Measurements from ENCODE around the gene FAT2.
A peak's percentile ranks its signal among the peaks of the same experiment; 100 is the strongest.

Gene FAT2

GRCh38 chr5:151591144-151591819 is at the start of gene FAT2:
Gene FAT2 (minus strand): TSS chr5:151591331. CDS start chr5:151568931, 22,400 bp downstream.
- no peaks in the 10 kb centered on the region for H3K27me3 Mint-ChIP-seq
- no peaks in the 10 kb centered on the region for H3K9me3 Mint-ChIP-seq
- H3K27ac Mint-ChIP-seq: no peak within 1 kb of the TSS
- H3K4me3 Mint-ChIP-seq: no peak within 1 kb of the TSS
- H3K4me1 Mint-ChIP-seq: no peaks in the 10 kb centered on the region
- H3K36me3 Mint-ChIP-seq: no peaks in the 10 kb centered on the region

GRCh38 chr5:151638619-151639018 is 47.5 kb upstream of the FAT2 start:
- Mint-ChIP-seq H3K9me3 (no peaks in the 10 kb centered on the region), H3K27me3 (no peaks in the 10 kb centered on the region), H3K27ac (no peak overlapping the region), H3K4me1 (peaks cover 20% of the 10 kb centered on the region), H3K4me3 (no peak overlapping the region), H3K36me3 (no peaks in the 10 kb centered on the region)

GRCh38 chr5:151637676-151638075 is 46.5 kb upstream of the FAT2 start:
- peaks cover 20% of the 10 kb centered on the region for H3K4me1 Mint-ChIP-seq
- no peak overlapping the region for H3K27ac Mint-ChIP-seq
- H3K36me3 Mint-ChIP-seq: no peaks in the 10 kb centered on the region
- no peaks in the 10 kb centered on the region for H3K27me3 Mint-ChIP-seq
- no peak overlapping the region for H3K4me3 Mint-ChIP-seq
- H3K9me3 Mint-ChIP-seq: no peaks in the 10 kb centered on the region

GRCh38 chr5:151633892-151634291 is 42.8 kb upstream of the FAT2 start:
- Mint-ChIP-seq H3K36me3 (no peaks in the 10 kb centered on the region), H3K27ac (no peak overlapping the region), H3K9me3 (no peaks in the 10 kb centered on the region), H3K27me3 (peaks cover 3% of the 10 kb centered on the region), H3K4me3 (no peak overlapping the region), H3K4me1 (peaks cover 3% of the 10 kb centered on the region)

- Mint-ChIP-seq H3K4me1 (no peaks in the 10 kb centered on the region), H3K27me3 (peaks cover 3% of the 10 kb centered on the region), H3K27ac (no peak overlapping the region), H3K36me3 (no peaks in the 10 kb centered on the region), H3K4me3 (no peak overlapping the region), H3K9me3 (no peaks in the 10 kb centered on the region)
Measured at GRCh38 chr5:151632941-151633340, 41.8 kb upstream of the FAT2 start.

- Mint-ChIP-seq H3K4me1 (no peaks in the 10 kb centered on the region), H3K27me3 (peaks cover 3% of the 10 kb centered on the region), H3K27ac (no peak overlapping the region), H3K36me3 (no peaks in the 10 kb centered on the region), H3K4me3 (no peak overlapping the region), H3K9me3 (no peaks in the 10 kb centered on the region)
Measured at GRCh38 chr5:151632524-151632923, 41.4 kb upstream of the FAT2 start.

- H3K27me3 Mint-ChIP-seq: peaks cover 3% of the 10 kb centered on the region
- H3K4me1 Mint-ChIP-seq: no peaks in the 10 kb centered on the region
- H3K9me3 Mint-ChIP-seq: no peaks in the 10 kb centered on the region
- no peaks in the 10 kb centered on the region for H3K36me3 Mint-ChIP-seq
- no peak overlapping the region for H3K27ac Mint-ChIP-seq
- no peak overlapping the region for H3K4me3 Mint-ChIP-seq
Measured at GRCh38 chr5:151631941-151632340, 40.8 kb upstream of the FAT2 start.

- Mint-ChIP-seq H3K36me3 (no peaks in the 10 kb centered on the region), H3K27ac (no peak overlapping the region), H3K4me3 (no peak overlapping the region), H3K4me1 (no peaks in the 10 kb centered on the region), H3K27me3 (peaks cover 3% of the 10 kb centered on the region), H3K9me3 (no peaks in the 10 kb centered on the region)
Measured at GRCh38 chr5:151630088-151630487, 39.0 kb upstream of the FAT2 start.

- Mint-ChIP-seq H3K27me3 (peaks cover 3% of the 10 kb centered on the region), H3K4me1 (no peaks in the 10 kb centered on the region), H3K9me3 (no peaks in the 10 kb centered on the region), H3K36me3 (no peaks in the 10 kb centered on the region), H3K4me3 (no peak overlapping the region), H3K27ac (no peak overlapping the region)
Measured at GRCh38 chr5:151628112-151628823, 37.1 kb upstream of the FAT2 start.

- peaks cover 3% of the 10 kb centered on the region for H3K27me3 Mint-ChIP-seq
- peak overlapping the region; percentile 68 for H3K27ac Mint-ChIP-seq
- no peaks in the 10 kb centered on the region for H3K4me1 Mint-ChIP-seq
- no peaks in the 10 kb centered on the region for H3K36me3 Mint-ChIP-seq
- H3K4me3 Mint-ChIP-seq: no peak overlapping the region
- no peaks in the 10 kb centered on the region for H3K9me3 Mint-ChIP-seq
Measured at GRCh38 chr5:151627650-151628049, 36.5 kb upstream of the FAT2 start.

- Mint-ChIP-seq H3K27ac (no peak overlapping the region), H3K36me3 (no peaks in the 10 kb centered on the region), H3K4me3 (no peak overlapping the region), H3K9me3 (no peaks in the 10 kb centered on the region), H3K4me1 (no peaks in the 10 kb centered on the region), H3K27me3 (no peaks in the 10 kb centered on the region)
Measured at GRCh38 chr5:151625285-151625684, 34.2 kb upstream of the FAT2 start.

- H3K9me3 Mint-ChIP-seq: no peaks in the 10 kb centered on the region
- H3K4me3 Mint-ChIP-seq: no peak overlapping the region
- H3K4me1 Mint-ChIP-seq: no peaks in the 10 kb centered on the region
- H3K27ac Mint-ChIP-seq: no peak overlapping the region
- no peaks in the 10 kb centered on the region for H3K36me3 Mint-ChIP-seq
- H3K27me3 Mint-ChIP-seq: no peaks in the 10 kb centered on the region
Measured at GRCh38 chr5:151624476-151624875, 33.3 kb upstream of the FAT2 start.

- Mint-ChIP-seq H3K36me3 (no peaks in the 10 kb centered on the region), H3K27ac (no peak overlapping the region), H3K4me3 (no peak overlapping the region), H3K4me1 (no peaks in the 10 kb centered on the region), H3K27me3 (no peaks in the 10 kb centered on the region), H3K9me3 (no peaks in the 10 kb centered on the region)
Measured at GRCh38 chr5:151622367-151623088, 31.4 kb upstream of the FAT2 start.

GRCh38 chr5:151620461-151620840 is 29.3 kb upstream of the FAT2 start:
- no peak overlapping the region for H3K27ac Mint-ChIP-seq
- no peak overlapping the region for H3K4me3 Mint-ChIP-seq
- no peaks in the 10 kb centered on the region for H3K36me3 Mint-ChIP-seq
- H3K27me3 Mint-ChIP-seq: no peaks in the 10 kb centered on the region
- H3K4me1 Mint-ChIP-seq: peaks cover 13% of the 10 kb centered on the region
- H3K9me3 Mint-ChIP-seq: no peaks in the 10 kb centered on the region

- Mint-ChIP-seq H3K4me1 (peaks cover 18% of the 10 kb centered on the region), H3K4me3 (no peak overlapping the region), H3K27me3 (no peaks in the 10 kb centered on the region), H3K9me3 (no peaks in the 10 kb centered on the region), H3K27ac (no peak overlapping the region), H3K36me3 (no peaks in the 10 kb centered on the region)
Measured at GRCh38 chr5:151619812-151620460, 28.8 kb upstream of the FAT2 start.

GRCh38 chr5:151618907-151619306 is 27.8 kb upstream of the FAT2 start:
- Mint-ChIP-seq H3K27me3 (no peaks in the 10 kb centered on the region), H3K36me3 (no peaks in the 10 kb centered on the region), H3K4me1 (peaks cover 28% of the 10 kb centered on the region), H3K27ac (no peak overlapping the region), H3K4me3 (no peak overlapping the region), H3K9me3 (no peaks in the 10 kb centered on the region)

Measured in activated naive CD4-positive, alpha-beta T cell treated with anti-CD3 and anti-CD28 coated beads, Interleukin-2, amount 50 U/mL, for 24 hours (primary cell).